ENCODE data around the gene AGBL1.

AGBL1 gene

DNA sequence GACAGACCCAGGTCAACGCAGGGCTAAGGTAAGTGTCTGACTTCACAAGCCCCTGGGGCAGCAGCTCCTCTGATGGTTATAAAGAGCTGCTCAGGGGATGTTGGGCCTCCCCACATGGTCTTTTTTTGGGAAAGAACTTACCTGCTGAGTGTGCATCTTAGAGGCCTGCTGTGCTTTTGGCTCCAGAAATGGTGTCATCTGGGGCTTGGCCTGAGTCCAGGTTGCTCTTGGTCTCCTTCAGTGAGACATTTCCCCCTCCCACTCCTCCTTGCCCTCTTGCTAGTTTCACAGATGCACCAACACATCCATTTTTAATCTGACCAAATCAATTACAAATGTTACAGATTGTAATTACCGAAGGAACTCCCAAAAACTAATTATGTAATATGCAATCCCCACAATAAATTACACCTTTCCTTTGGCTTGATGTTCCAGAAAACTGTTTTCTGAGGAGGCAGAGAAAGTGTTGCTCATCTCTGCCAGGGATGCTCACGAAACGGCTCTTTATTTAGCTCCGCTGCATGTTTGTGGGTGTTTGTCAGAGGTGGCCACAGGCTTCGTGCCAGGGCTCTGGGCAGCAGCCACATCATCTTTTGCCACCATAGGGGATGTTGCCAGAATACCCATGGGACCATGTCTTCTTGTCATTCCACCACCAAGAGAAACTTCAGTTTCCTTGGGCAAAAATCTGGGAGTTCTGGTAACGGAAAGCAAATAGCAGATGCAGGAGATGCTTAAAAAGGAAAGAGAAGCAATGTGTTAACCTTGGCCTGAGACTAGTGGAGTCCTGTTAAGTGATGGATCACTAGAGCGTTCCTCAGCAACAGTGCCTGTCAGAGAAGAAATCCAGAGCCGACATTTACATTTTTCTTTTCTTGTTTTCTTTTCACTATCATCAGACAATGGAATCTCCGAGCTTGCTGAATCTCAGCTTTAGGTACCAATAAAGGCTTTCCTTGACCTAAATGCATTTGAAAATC is 799.9 kb downstream of the AGBL1 start:
- H3K4me3 ChIP-seq (ENCODE audit: low read depth, low read length): no peak overlapping the region
- TF ChIP-seq, protein P1, sequence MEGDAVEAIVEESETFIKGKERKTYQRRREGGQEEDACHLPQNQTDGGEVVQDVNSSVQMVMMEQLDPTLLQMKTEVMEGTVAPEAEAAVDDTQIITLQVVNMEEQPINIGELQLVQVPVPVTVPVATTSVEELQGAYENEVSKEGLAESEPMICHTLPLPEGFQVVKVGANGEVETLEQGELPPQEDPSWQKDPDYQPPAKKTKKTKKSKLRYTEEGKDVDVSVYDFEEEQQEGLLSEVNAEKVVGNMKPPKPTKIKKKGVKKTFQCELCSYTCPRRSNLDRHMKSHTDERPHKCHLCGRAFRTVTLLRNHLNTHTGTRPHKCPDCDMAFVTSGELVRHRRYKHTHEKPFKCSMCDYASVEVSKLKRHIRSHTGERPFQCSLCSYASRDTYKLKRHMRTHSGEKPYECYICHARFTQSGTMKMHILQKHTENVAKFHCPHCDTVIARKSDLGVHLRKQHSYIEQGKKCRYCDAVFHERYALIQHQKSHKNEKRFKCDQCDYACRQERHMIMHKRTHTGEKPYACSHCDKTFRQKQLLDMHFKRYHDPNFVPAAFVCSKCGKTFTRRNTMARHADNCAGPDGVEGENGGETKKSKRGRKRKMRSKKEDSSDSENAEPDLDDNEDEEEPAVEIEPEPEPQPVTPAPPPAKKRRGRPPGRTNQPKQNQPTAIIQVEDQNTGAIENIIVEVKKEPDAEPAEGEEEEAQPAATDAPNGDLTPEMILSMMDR (IDR thresholded peaks at IDR 0.05; ENCODE audit: low read depth, low read length): no peak

DNA sequence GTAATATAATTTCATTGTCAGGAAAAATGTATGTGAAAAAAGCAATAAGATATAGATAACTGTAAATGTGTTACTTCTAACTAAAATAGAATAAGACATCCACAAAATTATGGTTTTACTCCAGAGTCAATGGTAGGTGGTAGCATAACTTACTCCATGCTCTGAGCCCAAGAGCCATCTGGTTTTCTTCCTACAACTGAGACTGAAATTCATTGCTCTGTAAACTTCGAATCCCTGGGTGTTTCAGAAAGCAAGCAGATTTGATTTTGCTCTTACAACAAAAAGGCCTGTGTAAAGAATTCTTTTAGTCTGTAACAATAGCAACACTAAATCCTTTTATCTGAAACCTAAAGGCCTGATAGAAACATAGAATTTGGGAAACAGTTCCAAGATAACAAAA is 805.9 kb downstream of the AGBL1 start:
- TF ChIP-seq, protein P1 (IDR thresholded peaks at IDR 0.05; ENCODE audit: low read depth, low read length): no peak

DNA sequence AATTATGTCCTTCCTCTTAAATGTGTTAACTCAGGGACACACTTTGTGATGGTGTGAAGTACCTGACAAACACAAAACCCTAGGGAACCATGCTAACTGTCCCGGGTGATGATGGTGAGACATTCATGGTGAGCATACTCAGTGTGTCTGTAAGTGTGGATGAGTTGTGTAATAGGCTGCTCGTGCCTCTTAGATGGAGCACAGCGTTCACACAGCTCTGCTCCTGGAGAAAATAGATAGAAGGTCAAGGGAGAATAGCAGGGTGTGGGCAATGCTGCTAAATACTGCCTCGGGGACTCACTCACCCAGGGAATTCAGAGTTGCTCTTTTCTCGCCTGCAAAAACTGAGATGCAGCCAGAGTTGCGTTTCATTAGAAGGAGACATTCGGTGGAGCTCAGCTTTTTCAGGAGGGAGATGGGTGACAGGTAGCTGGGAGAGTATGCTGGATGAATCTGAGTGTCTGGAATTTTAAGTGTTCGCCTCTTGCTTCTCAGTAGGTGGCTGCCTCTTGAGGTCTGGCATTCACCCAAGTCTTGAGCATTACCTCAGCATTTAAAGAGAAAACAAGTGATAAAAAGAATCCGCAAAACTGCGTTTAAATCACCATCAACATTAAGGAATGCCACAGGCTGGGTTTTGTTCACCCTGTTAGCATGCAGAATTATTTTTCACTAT is 813.2 kb downstream of the AGBL1 start:
- H3K4me3 ChIP-seq (ENCODE audit: low read depth, low read length): no peak overlapping the region
- TF ChIP-seq, protein P1 (IDR thresholded peaks at IDR 0.05; ENCODE audit: low read depth, low read length): no peak

More for the DNA sequence above, 805.9 kb downstream of the AGBL1 start:
- no peak overlapping the region for H3K4me3 ChIP-seq (ENCODE audit: low read depth, low read length)

DNA sequence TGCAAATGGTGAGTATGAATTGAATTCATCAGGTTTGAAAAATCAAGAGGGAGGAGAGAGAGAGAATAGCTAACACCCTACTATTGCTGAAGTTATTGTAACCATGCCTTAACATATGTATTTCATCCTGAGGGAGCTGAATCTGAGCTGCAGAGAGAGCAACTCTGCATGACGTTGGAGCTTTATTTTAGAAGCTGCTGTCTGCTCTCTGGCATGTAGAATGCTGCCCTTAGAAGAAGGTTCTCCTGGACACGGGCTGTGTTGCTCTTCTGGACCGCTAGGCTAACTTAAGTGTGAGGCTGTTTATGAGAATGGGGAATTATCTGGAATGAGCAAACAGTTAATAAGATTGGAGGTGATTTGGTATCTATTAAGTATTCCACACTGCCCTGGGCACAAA is 814.6 kb downstream of the AGBL1 start:
- TF ChIP-seq, protein P1 (IDR thresholded peaks at IDR 0.05; ENCODE audit: low read depth, low read length): no peak
- H3K4me3 ChIP-seq (ENCODE audit: low read depth, low read length): no peak overlapping the region

DNA sequence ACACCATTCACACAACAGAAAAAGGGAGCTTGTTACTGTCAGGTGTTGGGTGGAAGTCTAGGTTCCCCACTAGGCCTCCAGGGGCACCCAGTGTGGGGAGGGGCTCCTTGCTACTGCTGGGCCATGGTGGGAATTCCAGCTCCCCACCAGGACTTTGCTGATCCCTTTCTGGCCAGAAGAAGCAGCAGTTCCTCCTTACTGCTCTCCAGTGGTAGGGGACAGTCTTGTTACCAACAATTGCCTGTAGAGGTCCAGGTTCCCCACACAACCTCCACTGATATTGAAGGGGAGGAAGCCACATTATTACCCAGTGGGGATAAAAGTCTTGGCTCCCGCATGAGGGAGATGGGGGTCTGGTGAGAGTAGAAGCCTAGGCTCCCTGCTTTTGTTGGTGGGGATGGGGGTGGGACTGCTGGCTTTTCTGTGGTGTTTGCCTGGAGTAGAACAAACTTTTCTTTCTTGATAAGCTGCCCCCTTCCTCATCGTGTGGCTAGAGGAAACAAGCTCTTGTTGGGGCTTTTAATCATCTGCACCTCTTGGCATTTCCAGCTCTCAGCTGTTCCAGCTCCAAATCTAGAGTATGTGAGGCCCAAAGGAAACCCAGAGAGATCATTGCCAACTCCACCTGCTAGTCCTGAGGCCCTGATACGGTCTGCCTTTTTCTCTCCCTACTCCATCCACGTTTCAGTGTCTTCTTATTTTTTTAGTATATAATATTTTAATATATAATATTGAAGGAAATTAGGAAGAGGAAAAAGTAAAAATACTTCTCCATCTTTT is 824.2 kb downstream of the AGBL1 start:
- TF ChIP-seq, protein P1 (IDR thresholded peaks at IDR 0.05; ENCODE audit: low read depth, low read length): no peak

DNA sequence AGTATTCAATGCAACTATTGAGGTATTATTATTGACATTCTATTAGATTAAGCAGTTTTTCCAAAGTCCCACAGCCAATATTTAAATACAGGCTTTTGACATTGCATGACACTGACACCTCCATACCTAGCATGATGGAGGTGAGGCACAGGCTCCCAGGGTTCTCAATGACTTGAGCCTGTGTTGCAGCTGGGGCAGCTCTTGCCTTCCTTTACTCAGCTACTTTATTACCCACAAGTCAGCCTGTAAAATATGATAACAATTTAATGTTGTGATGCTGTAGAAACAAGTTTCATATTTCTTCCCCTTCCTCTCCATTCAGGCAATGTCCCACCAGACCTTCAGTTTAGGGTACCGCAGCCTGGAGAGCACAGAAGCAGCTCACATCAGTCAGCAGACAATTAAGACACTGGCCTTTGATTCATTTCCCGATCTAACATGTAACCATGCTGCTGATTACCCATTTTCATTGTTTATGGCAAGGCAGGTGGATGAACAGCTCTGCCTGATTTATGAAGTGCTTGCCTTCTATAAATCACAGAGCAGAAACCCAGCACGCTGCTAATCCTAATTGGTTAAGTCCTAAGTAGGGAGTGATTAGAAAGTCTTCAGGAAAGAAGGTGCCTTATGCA is 826.1 kb downstream of the AGBL1 start:
- TF ChIP-seq, protein P1 (IDR thresholded peaks at IDR 0.05; ENCODE audit: low read depth, low read length): no peak

More for the DNA sequence above, 824.2 kb downstream of the AGBL1 start:
- no peak overlapping the region for H3K4me3 ChIP-seq (ENCODE audit: low read depth, low read length)

More for the DNA sequence above, 826.1 kb downstream of the AGBL1 start:
- no peak overlapping the region for H3K4me3 ChIP-seq (ENCODE audit: low read depth, low read length)

All from WI38 (cell line).